GM19025 (cell line): ENCODE data around the gene ZRANB2.

Source experiments
- ATAC-seq: cut with Tn5 transposase; IDR thresholded peaks from one replicate; pipeline ENCODE4 v1.9.1; 2021; ENCODE audit warnings: mild to moderate bottlenecking, low read depth, moderate library complexity; ENCODE audit not compliant: unreplicated experiment

The ZRANB2 gene

DNA sequence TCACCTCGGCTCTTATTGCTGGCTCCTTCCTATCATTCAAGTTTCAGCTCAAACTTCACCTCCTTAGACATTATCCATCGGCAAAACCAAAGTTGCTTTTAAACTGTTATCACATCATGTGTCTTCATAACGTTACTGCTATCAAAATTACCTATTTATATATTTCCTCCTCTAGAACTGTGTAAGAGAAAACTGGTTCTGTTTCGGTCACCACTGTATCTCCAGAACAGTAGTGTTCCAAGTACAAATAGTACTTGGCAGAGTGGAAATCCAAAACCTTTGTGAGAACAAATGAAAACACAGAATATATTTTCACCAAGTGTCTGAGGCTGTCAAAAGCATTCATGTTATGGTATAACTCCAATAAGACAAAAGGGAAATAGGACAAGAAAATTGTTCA, 9.1 kb downstream of the ZRANB2 start:
- no peak for ATAC-seq

GRCh38 chr1:71068325-71069240, 12.3 kb downstream of the ZRANB2 start:
- ATAC-seq, result no peak

DNA sequence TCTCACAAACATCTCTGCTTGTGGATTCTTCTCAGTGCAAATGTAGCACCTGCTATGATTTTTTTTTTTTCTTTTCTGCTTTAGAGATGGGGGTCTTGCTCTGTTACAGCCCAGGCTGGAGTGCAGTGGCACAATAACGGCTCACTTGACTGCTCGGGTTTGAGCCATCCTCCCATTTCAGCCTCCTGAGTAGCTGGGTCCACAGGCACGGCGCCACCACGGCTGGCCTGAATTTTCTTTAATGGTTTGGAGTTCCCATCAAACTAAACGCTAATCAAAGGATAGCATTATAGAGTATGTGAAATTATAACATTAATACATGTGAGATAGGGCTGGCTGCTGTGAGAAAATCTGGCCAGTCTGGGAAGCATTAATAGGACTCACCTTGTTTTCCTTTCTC, 26.0 kb downstream of the ZRANB2 start:
- no peak for ATAC-seq

DNA sequence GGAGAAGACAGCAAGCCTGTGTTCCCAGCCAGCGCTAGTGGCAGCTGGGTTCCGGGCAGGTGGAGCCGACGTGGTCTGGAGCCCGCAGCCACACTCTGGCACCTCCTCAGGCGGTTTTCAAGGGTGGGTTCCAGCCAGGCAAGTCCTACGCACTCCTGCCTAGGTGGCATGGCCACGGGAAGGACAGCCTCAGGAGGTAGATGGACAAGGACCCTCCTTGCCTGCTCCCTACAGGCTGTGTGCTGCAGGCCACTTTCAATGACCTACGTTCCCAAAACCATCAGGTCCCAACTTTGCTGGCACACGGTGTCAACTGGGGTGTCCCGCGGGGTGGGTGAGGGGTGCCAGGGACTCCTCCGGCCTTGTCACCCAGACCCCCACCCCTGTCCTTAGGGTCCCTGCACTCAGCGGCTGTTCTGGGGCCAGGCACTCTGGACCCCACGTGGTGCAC, 26.5 kb downstream of the ZRANB2 start:
- ATAC-seq, result no peak

- no peak for ATAC-seq
These were observed 27.1 kb downstream of the ZRANB2 start for GRCh38 chr1:71053758-71054157.

DNA sequence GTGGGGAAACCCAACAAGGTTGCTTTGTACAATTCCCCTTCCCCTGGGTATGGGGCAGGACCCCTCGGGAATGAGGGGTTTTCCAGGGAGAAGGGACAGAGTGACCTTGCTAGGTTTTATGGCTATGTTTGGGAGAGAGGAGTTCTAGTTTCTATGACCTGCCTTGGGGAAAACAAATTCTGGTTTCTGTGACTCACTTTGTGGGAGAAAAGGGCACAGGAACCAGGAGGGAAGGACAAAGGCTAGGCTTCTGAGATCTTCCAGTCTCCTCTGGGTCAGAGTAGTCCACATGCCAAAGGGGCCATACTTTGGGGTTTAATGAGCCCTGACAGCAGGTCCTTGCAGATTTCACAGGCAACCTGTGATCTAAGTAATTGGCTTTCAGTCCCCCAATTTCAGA, 27.7 kb downstream of the ZRANB2 start:
- ATAC-seq, result no peak

GRCh38 chr1:71049951-71050598, 30.8 kb downstream of the ZRANB2 start:
- no peak for ATAC-seq

GRCh38 chr1:71047635-71048607, 32.9 kb downstream of the ZRANB2 start, which contains the start of gene PTGER3:
TSS of gene PTGER3 (minus strand) at chr1:71047816. CDS start at chr1:71047577, 239 bp downstream.
- peak; percentile 43 for ATAC-seq

GRCh38 chr1:71046891-71047634, 33.8 kb downstream of the ZRANB2 start:
- peak; percentile 29 for ATAC-seq

GRCh38 chr1:71045463-71046028, 35.3 kb downstream of the ZRANB2 start:
- ATAC-seq, result no peak

DNA sequence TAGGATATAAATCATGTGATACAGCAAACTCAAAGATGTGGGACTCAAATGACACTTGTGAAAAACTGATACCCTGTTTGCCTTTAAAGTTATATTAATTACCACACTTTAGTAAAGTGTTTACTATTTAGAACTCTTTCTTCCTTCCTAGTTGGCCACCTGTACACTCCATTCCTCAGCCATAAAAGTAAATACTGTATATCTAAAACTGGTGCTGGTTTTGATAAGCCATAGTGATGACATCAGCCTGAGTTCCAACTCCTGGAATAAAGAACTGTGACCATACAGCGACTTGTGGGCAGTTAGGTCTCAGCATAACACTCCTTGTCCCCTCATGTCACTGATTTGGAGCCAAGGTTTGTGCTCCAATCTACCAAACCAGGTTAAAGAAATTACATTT, 36.0 kb downstream of the ZRANB2 start:
- ATAC-seq, result no peak

- ATAC-seq, result no peak
These were observed 37.8 kb downstream of the ZRANB2 start for GRCh38 chr1:71043065-71043464.

- no peak for ATAC-seq
These were observed 39.0 kb downstream of the ZRANB2 start for GRCh38 chr1:71041806-71042205.

- no peak for ATAC-seq
These were observed 41.1 kb downstream of the ZRANB2 start for GRCh38 chr1:71039661-71040262.

DNA sequence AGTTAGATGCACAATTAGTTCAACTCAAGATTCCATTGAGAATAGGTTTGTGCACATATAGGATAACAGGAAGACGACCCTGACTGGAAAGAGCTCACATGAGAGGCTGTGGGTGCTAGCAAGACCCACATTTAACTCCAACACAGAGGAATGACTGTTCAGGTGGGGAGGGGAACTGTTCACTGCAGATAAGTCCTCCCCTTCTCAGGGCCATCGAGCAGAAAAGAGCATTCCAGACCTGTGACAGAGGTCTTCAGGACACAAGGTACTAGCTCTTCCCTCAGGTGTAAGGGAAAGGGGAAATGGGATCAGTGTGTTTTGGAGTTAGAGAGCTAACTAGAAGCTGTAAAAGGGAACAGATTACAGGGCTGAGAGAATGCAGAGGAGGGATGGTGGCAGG, 41.9 kb downstream of the ZRANB2 start:
- no peak for ATAC-seq

DNA sequence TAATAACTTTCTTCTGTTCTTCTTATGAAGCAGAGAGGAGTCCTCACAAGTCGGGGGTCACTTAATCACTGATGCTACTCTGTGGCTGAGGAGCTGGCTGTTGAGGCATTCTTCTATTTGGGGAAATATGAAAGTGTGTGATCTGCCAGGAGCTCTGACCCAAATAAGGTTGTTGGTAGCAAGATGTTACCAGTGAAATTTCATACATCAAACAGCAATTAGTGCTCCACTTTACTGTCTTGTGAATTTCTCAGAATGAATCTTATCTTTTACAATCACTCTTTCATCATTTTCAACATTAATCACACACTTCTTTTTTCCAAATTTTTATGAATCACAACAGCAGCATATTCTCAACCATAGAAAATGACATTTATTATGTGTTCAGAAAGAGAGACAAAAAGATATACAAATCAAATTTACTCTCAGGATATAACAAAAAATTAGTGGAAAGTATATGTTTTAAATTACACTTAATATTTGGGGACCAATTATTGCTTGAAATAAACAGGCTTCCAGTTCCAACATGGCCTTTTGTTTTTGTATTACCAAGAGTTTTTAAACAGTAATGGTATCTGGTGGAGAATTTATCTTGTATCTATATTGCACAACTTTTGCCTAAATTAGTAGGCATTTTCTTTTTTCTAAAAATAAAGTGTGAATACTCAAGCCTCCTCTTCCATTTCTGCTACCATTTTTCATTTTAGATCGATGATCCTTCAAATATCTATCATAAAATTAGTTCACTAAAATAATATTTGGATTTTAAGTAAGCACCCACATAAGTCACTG, 42.8 kb downstream of the ZRANB2 start:
- no peak for ATAC-seq

GRCh38 chr1:71037066-71037465, 43.8 kb downstream of the ZRANB2 start:
- ATAC-seq, result no peak

- ATAC-seq, result no peak
These were observed 47.7 kb downstream of the ZRANB2 start for GRCh38 chr1:71033136-71033535.
